Heart right ventricle (tissue), 16 donors: ENCODE measurements around the gene RTN4. TPM values are rescaled to one million over a fixed set of nuclear protein-coding genes. Genes with fewer than 3 reads are reported as not detected.

Experiments used
- ATAC-seq, 8 donors: fragments of 200-7000 bp; cut with Tn5 transposase; one replicate each; pipeline ENCODE4 v1.9.1; 2020; ENCODE audit warnings: mild to moderate bottlenecking in 8 of 8, moderate library complexity in 8 of 8, moderate number of reproducible peaks in 1 of 8
- DNase-seq, 2 donors: peaks; one replicate each; pipeline ENCODE4 v3.0.0-alpha.2; 2020
- H3K27ac ChIP-seq, 10 donors: fragments of 200-600 bp; sonication (generic) in 2 of 10; one replicate each; pipeline versions ENCODE4 v1.5.0 to v1.8.0; 2020 to 2022; ENCODE audit warnings: mild to moderate bottlenecking in 3 of 10
- H3K27me3 ChIP-seq, 7 donors: fragments of 200-600 bp; one replicate each; pipeline ENCODE4 v1.8.0; 2021 to 2022; ENCODE audit warnings: mild to moderate bottlenecking in 2 of 7
- H3K36me3 ChIP-seq, 9 donors: fragments of 200-600 bp; sonication (generic) in 1 of 9; one replicate each; pipeline versions ENCODE4 v1.5.0 to v1.8.0; 2020 to 2022; ENCODE audit warnings: mild to moderate bottlenecking in 2 of 9
- H3K4me1 ChIP-seq, 9 donors: fragments of 200-600 bp; sonication (generic) in 1 of 9; one replicate each; pipeline versions ENCODE4 v1.5.0 to v1.8.0; 2020 to 2022; ENCODE audit warnings: mild to moderate bottlenecking in 4 of 9
- H3K4me3 ChIP-seq, 10 donors: fragments of 200-600 bp; sonication (generic) in 2 of 10; one replicate each; pipeline versions ENCODE4 v1.5.0 to v1.8.0; 2020 to 2022; ENCODE audit warnings: mild to moderate bottlenecking in 7 of 10, moderate library complexity in 2 of 10
- H3K9me3 ChIP-seq, 11 donors: fragments of 200-600 bp in 10 of 11; sonication (generic) in 2 of 11; one replicate each; pipeline versions ENCODE4 v1.5.0 to v1.8.0; 2013 to 2022; ENCODE audit warnings: mild to moderate bottlenecking in 2 of 11, control low read depth in 1 of 11, moderate library complexity in 1 of 11
- WGBS, 2 donors: extraction: QIAGEN DNeasy Blood & Tissue Kit; methylation state at CpG; one replicate each; pipeline ENCODE4 v1.1.7; 2013; ENCODE audit warnings: inconsistent platforms in 1 of 2; 5-methylcytosine and 5-hydroxymethylcytosine counted together
- intact Hi-C, 10 donors: fragments of 100-400 bp; cut with DNase I; formaldehyde crosslinking; loops; one replicate each; pipeline versions ENCODE4 v1.11.1 to v1.14.2; 2022
- polyA plus RNA-seq, 2 donors: library from polyadenylated mRNA; stranded (reverse); fragments of 200-250 nt; gene quantifications; one replicate each; pipeline ENCODE4 v1.2.3, GENCODE V29; 2013
- total RNA-seq, 10 donors: library from RNA; stranded (reverse); fragmentation: NEBNext Ultra II Directional in 3 of 10; extraction: Animal tissue kit (Norgen Biotek cat#: 25700) in 3 of 10; gene quantifications; one replicate each; pipeline versions ENCODE4 v1.2.1 to v1.2.4, GENCODE V29; 2021 to 2023
- TF ChIP-seq, protein P1 (sequence below), 9 donors: fragments of 200-600 bp; sonication (generic) in 2 of 9; IDR thresholded peaks; one replicate each; pipeline versions ENCODE4 v1.5.0 to v1.8.0; 2021 to 2022; ENCODE audit warnings: antibody characterized with exemption in 9 of 9, mild to moderate bottlenecking in 5 of 9, moderate library complexity in 1 of 9
- donor health status: Arrhythmogenic right ventricular cardiomyopathy.
- donor health status: ischemic (EF 13 %, LVEDD 7.1; RV severe dilation, severe dysfunction).
- donor health status: healthy with polysubstance abuse.
- donor health status: DM: no; HTN: yes; CAD: no.
- donor health status: DM: no; HTN: no; CAD: no.
- donor health status: ischemic (EF 25% LVEDD 6.9; RV normal size, moderate dysfunction).
- donor health status: ischemic (EF 25% LVEDD 5.7; RV mildly dilated, moderate dysfunction).
- donor health status: healthy.
- donor health status: DM: yes; HTN: yes; CAD: no.
- donor health status: Ischemic cardiomyopathy.
- donor health status: ischemic (EF 35%, LVEDD 5.7; RV mildly dilated, moderate dysfunction).
- donor health status: nonischemic (EF 11% LVEDD 7.7; RV severe dilation, severe dysfunction).
- donor health status: DM: yes; HTN: yes; CAD: no.
- donor health status: PGD.
- donor health status: ischemic (EF 29% LVEDD 5.4; RV normal size, mild dysfunction).
- donor health status: nonischemic (EF 23%, LVEDD 6.1; RV moderate dilation, normal function).

Gene RTN4
- total and polyA plus RNA-seq, 12 donors: 40.6 to 163 (median 95.3) TPM

DNA sequence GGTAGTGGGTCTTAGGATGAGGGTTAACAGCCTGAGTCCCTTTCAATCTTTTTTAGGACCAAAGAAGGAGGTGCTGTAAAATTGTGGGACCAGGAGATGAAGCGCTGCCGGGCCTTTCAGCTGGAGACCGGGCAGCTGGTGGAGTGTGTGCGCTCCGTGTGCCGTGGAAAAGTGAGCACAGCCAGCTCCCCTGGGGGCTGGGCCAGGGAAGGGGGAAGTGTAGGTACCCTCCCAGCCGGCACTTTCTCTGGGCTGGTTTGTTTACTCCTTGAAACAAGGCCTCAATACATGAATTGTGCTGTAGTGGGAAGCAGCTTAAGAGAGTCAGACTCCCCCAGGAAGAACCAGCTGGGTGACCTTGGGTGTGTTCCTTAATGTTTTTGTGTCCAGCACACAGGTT is 90.1 kb downstream of the RTN4 start:
- Histone ChIP-seq H3K27me3 (peaks cover 0 to 19% (median 4%) of the 10 kb centered on the region in 7 donors), H3K9me3 (no peaks in the 10 kb centered on the region), H3K4me1 (peaks cover 0 to 7% (median 4%) of the 10 kb centered on the region in 9 donors), H3K27ac (no peak overlapping the region), H3K4me3 (no peak overlapping the region), H3K36me3 (no peaks in the 10 kb centered on the region)
- ATAC-seq (no peak), DNase-seq (no peak)
- intact Hi-C loops: no loop called here
- WGBS, 2 donors: 88 to 92% methylated on average over 7 of the region's 7 CpGs
- TF ChIP-seq, protein P1, sequence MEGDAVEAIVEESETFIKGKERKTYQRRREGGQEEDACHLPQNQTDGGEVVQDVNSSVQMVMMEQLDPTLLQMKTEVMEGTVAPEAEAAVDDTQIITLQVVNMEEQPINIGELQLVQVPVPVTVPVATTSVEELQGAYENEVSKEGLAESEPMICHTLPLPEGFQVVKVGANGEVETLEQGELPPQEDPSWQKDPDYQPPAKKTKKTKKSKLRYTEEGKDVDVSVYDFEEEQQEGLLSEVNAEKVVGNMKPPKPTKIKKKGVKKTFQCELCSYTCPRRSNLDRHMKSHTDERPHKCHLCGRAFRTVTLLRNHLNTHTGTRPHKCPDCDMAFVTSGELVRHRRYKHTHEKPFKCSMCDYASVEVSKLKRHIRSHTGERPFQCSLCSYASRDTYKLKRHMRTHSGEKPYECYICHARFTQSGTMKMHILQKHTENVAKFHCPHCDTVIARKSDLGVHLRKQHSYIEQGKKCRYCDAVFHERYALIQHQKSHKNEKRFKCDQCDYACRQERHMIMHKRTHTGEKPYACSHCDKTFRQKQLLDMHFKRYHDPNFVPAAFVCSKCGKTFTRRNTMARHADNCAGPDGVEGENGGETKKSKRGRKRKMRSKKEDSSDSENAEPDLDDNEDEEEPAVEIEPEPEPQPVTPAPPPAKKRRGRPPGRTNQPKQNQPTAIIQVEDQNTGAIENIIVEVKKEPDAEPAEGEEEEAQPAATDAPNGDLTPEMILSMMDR (IDR thresholded peaks at IDR 0.05): no peak

DNA sequence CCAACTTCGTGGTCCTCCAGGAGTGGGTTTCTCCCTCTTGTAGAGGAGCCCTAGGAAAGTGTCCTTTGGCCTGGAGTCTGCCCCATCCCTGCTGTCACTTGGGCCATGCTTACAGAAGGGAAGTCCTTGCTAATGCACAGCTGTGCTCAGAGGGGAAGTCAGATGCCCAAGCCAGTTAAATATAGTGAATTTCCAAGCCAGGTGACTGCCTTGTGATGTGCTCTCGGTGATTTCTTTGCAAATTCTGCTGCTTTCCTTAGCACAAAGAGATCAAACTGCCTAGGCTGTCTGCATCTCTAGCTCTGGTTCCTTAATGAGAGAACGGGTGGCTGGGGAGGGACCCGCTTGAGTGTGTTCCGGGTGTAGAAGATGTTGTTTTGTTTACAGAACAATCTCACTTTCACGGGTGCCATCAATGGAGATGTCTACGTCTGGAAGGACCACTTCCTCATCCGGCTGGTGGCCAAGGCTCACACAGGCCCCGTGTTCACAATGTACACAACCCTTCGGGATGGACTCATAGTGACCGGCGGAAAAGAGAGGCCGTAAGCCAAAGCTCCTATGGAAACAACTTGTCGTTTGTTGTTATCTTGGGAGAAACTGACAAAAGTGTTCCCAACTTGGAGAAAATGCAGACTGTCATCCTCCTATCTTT is 91.4 kb downstream of the RTN4 start:
- DNase-seq (no peak), ATAC-seq (peak in 3 of 8 donors; percentile 34 to 45 (median 34))
- Histone ChIP-seq H3K36me3 (no peaks in the 10 kb centered on the region), H3K9me3 (no peaks in the 10 kb centered on the region), H3K4me1 (no peaks in the 10 kb centered on the region), H3K27me3 (peaks cover 0 to 24% (median 4%) of the 10 kb centered on the region in 7 donors), H3K27ac (no peak overlapping the region), H3K4me3 (no peak overlapping the region)
- 90% methylated on average over 14 of the region's 14 CpGs for WGBS, 2 donors
- TF ChIP-seq, protein P1 (IDR thresholded peaks at IDR 0.05): no peak
- intact Hi-C loops: no loop called here

DNA sequence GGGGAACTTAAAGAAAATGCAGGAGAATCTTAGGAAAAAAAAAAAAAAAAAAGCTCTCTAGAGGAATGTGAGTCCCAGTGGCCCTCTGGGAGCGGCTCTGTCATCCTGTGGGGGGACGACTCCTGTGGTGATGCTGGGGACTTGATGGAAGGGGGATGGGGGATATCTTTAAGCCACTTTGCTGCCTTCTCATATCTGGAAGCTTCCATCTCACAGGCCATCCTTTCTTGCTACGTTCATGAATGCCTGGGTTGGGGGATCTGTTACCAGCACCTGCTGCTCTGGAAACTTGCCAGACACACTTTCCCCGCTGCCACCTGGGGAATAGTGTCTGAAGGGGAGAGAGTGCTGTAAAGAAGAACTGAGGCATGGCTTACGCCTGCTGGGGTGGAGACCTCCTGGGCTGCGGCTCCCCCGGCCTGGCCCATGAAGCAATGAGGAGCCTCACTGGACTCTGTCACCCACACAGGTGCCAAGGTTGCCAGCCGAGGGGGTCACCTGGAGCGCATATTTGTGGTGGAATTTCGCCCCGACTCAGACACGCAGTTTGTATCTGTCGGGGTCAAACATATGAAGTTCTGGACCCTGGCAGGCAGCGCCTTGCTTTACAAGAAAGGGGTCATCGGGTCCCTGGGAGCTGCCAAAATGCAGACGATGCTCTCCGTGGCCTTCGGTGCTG is 92.8 kb downstream of the RTN4 start:
- WGBS, 2 donors: 88 to 92% methylated on average over 18 of the region's 18 CpGs
- no peaks in the 10 kb centered on the region for H3K36me3 ChIP-seq
- H3K9me3 ChIP-seq: no peaks in the 10 kb centered on the region
- DNase-seq (no peak), ATAC-seq (no peak)
- TF ChIP-seq, protein P1 (IDR thresholded peaks at IDR 0.05): no peak
- H3K4me3 ChIP-seq: no peak overlapping the region
- no peak overlapping the region for H3K27ac ChIP-seq
- intact Hi-C loops: no loop called here
- peaks cover 0 to 25% (median 4%) of the 10 kb centered on the region in 7 donors for H3K27me3 ChIP-seq
- H3K4me1 ChIP-seq: no peaks in the 10 kb centered on the region

DNA sequence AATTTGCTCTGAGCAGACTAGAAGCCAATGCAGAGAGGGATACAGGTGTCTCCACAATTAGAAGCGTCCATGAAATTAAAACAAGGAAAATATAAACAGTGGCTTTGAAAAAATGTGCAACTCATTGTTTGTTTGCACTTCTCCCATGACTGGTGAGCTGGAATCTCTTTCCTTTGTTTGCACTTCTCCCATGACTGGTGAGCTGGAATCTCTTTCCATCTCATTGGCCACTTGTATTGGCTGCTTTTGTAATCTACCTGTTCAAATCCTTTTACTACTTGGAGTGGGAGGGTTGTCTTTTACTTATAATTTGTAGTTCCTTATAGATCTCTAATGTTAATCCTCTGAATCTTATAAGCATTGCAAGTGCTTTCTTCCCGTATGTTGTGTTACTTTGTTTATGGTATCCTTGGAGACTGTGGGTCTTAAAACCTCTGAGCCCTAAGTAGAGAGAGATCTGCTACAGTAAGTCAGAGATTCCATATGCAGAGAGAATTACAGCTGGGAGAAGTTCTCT is 94.1 kb downstream of the RTN4 start:
- H3K27me3 ChIP-seq: peaks cover 0 to 25% (median 0%) of the 10 kb centered on the region in 7 donors
- TF ChIP-seq, protein P1 (IDR thresholded peaks at IDR 0.05): no peak
- no peak overlapping the region for H3K4me3 ChIP-seq
- ATAC-seq: no peak
- H3K9me3 ChIP-seq: no peaks in the 10 kb centered on the region
- H3K27ac ChIP-seq: no peak overlapping the region
- H3K4me1 ChIP-seq: no peaks in the 10 kb centered on the region
- intact Hi-C loops: no loop called here
- 84 to 86% methylated on average over 2 of the region's 2 CpGs for WGBS, 2 donors
- no peak for DNase-seq
- H3K36me3 ChIP-seq: no peaks in the 10 kb centered on the region
